OCI-LY1 (cell line): Measurements from ENCODE around the gene SIRT5.

Source experiments
- CTCF ChIP-seq: fragments of 200-600 bp; sonication (generic), shearing (Covaris generic); IDR thresholded peaks from 2 replicates; pipeline ENCODE4 v1.5.1; 2017; ENCODE audit warnings: mild to moderate bottlenecking, antibody characterized with exemption, low read length, moderate library complexity, mixed read lengths
- EZH2 ChIP-seq: fragments of 200-600 bp; sonication (generic), shearing (Covaris generic); IDR thresholded peaks from 2 replicates; pipeline ENCODE4 v1.8.0; 2017; ENCODE audit warnings: borderline replicate concordance, mixed run types, mild to moderate bottlenecking, antibody characterized with exemption, low read length, moderate library complexity, mixed read lengths

- no peak for TF ChIP-seq CTCF
- no peak for TF ChIP-seq EZH2
Measured at GRCh38 chr6:13526357-13526726, 48.1 kb upstream of the SIRT5 start.
